Stimulated activated naive B cell treated with anti-CD40 and anti-IgM and Interleukin-4, amounts not matched to agents 10 μg/mL and 1 μg/mL and 100 μg/mL, for 72 hours (primary cell): ENCODE results near the gene STRN3.
A peak's percentile ranks its signal among the peaks of the same experiment; 100 is the strongest.

ENCODE experiments used
- ATAC-seq, 2 donors: fragments of 150-1000 bp; cut with Tn5 transposase; replicated peaks; 2 replicates each; pipeline ENCODE4 v1.10.0; 2021; ENCODE audit warnings: moderate library complexity in 1 of 2
- DNase-seq: peaks from one replicate; pipeline ENCODE4 v3.0.0; 2021
- H3K27ac Mint-ChIP-seq: one replicate; pipeline ENCODE4 v1.8.0; 2022; ENCODE audit warnings: mild to moderate bottlenecking, mixed read lengths
- H3K27me3 Mint-ChIP-seq, 2 donors: one replicate each; pipeline ENCODE4 v1.8.0; 2022; ENCODE audit warnings: mixed read lengths in 2 of 2
- H3K36me3 Mint-ChIP-seq, 2 donors: one replicate each; pipeline ENCODE4 v1.8.0; 2022; ENCODE audit warnings: mixed read lengths in 2 of 2, mild to moderate bottlenecking in 1 of 2
- H3K4me1 Mint-ChIP-seq, 2 donors: one replicate each; pipeline ENCODE4 v1.8.0; 2022; ENCODE audit warnings: mixed read lengths in 2 of 2, mild to moderate bottlenecking in 1 of 2
- H3K4me3 Mint-ChIP-seq, 2 donors: one replicate each; pipeline ENCODE4 v1.8.0; 2022; ENCODE audit warnings: mild to moderate bottlenecking in 2 of 2, mixed read lengths in 2 of 2, moderate library complexity in 1 of 2
- H3K9me3 Mint-ChIP-seq, 2 donors: one replicate each; pipeline ENCODE4 v1.8.0; 2022; ENCODE audit warnings: mixed read lengths in 2 of 2, mild to moderate bottlenecking in 1 of 2

Gene STRN3

DNA sequence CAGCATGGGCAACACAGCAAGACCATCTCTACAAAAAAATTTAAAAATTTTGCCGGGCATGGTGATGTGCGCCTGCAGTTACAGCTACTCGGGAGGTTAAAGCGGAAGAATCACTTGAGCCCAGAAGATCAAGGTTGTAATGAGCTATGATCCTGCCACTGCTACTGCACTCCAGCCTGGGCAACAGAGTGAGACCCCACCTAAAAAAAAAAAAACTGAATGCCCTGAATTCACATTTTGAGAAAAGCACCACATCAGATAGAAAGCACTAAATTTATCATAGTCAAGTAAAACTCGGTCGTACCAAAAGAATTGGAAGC, 24.9 kb downstream of the STRN3 start:
- Mint-ChIP-seq H3K36me3 (peaks cover 41 to 62% of the 10 kb centered on the region in 2 donors), H3K27ac (no peak overlapping the region), H3K4me1 (peaks cover 7 to 15% of the 10 kb centered on the region in 2 donors), H3K4me3 (no peak overlapping the region), H3K27me3 (no peaks in the 10 kb centered on the region), H3K9me3 (peaks cover 4 to 5% of the 10 kb centered on the region in 2 donors)
- DNase-seq (no peak), ATAC-seq (no peak)

GRCh38 chr14:31000629-31001338, 25.4 kb downstream of the STRN3 start:
- Mint-ChIP-seq H3K27me3 (no peaks in the 10 kb centered on the region), H3K9me3 (peaks cover 4 to 5% of the 10 kb centered on the region in 2 donors), H3K4me3 (no peak overlapping the region), H3K36me3 (peaks cover 41 to 62% of the 10 kb centered on the region in 2 donors), H3K4me1 (peaks cover 10 to 20% of the 10 kb centered on the region in 2 donors), H3K27ac (no peak overlapping the region)
- ATAC-seq = no peak
- no peak for DNase-seq

- DNase-seq = no peak
- H3K27me3 Mint-ChIP-seq = no peaks in the 10 kb centered on the region
- no peak overlapping the region for H3K27ac Mint-ChIP-seq
- ATAC-seq = no peak
- H3K4me3 Mint-ChIP-seq = no peak overlapping the region
- peaks cover 12 to 34% of the 10 kb centered on the region in 2 donors for H3K4me1 Mint-ChIP-seq
- peaks cover 4 to 5% of the 10 kb centered on the region in 2 donors for H3K9me3 Mint-ChIP-seq
- peaks cover 39 to 52% of the 10 kb centered on the region in 2 donors for H3K36me3 Mint-ChIP-seq
Measured at GRCh38 chr14:30999038-30999773, 27.0 kb downstream of the STRN3 start.

- Mint-ChIP-seq H3K4me3 (no peak overlapping the region), H3K9me3 (peaks cover 4 to 5% of the 10 kb centered on the region in 2 donors), H3K27ac (no peak overlapping the region), H3K27me3 (no peaks in the 10 kb centered on the region), H3K4me1 (peaks cover 12 to 34% of the 10 kb centered on the region in 2 donors), H3K36me3 (peaks cover 39 to 50% of the 10 kb centered on the region in 2 donors)
- ATAC-seq (no peak), DNase-seq (no peak)
Measured at GRCh38 chr14:30998100-30998706, 28.0 kb downstream of the STRN3 start.

GRCh38 chr14:30996892-30997659, 29.1 kb downstream of the STRN3 start:
- Mint-ChIP-seq H3K27me3 (no peaks in the 10 kb centered on the region), H3K27ac (peak overlapping the region; percentile 28), H3K36me3 (peaks cover 32 to 45% of the 10 kb centered on the region in 2 donors), H3K4me1 (peaks cover 12 to 38% of the 10 kb centered on the region in 2 donors), H3K4me3 (no peak overlapping the region), H3K9me3 (peaks cover 4 to 5% of the 10 kb centered on the region in 2 donors)
- no peak for ATAC-seq
- DNase-seq = no peak

GRCh38 chr14:30995689-30996088, 30.5 kb downstream of the STRN3 start:
- Mint-ChIP-seq H3K4me1 (peaks cover 19 to 50% of the 10 kb centered on the region in 2 donors), H3K27ac (no peak overlapping the region), H3K36me3 (peaks cover 30 to 40% of the 10 kb centered on the region in 2 donors), H3K9me3 (peaks cover 4 to 5% of the 10 kb centered on the region in 2 donors), H3K27me3 (no peaks in the 10 kb centered on the region), H3K4me3 (no peak overlapping the region)
- ATAC-seq (no peak), DNase-seq (no peak)

GRCh38 chr14:30994681-30995620, 31.2 kb downstream of the STRN3 start:
- peak overlapping the region; percentile 20 for H3K27ac Mint-ChIP-seq
- peaks cover 19 to 53% of the 10 kb centered on the region in 2 donors for H3K4me1 Mint-ChIP-seq
- ATAC-seq (peak; percentile 46 to 84), DNase-seq (no peak)
- H3K36me3 Mint-ChIP-seq = peaks cover 25 to 34% of the 10 kb centered on the region in 2 donors
- H3K4me3 Mint-ChIP-seq = no peak overlapping the region
- H3K9me3 Mint-ChIP-seq = peaks cover 4 to 5% of the 10 kb centered on the region in 2 donors
- no peaks in the 10 kb centered on the region for H3K27me3 Mint-ChIP-seq

- Mint-ChIP-seq H3K9me3 (peaks cover 0 to 6% of the 10 kb centered on the region in 2 donors), H3K4me1 (peaks cover 29 to 67% of the 10 kb centered on the region in 2 donors), H3K4me3 (no peak overlapping the region), H3K27me3 (no peaks in the 10 kb centered on the region), H3K36me3 (peaks cover 19 to 28% of the 10 kb centered on the region in 2 donors), H3K27ac (no peak overlapping the region)
- ATAC-seq (no peak), DNase-seq (no peak)
Measured at GRCh38 chr14:30993071-30993470, 33.1 kb downstream of the STRN3 start.

GRCh38 chr14:30991408-30991807, 34.8 kb downstream of the STRN3 start:
- no peak for DNase-seq
- H3K27me3 Mint-ChIP-seq = no peaks in the 10 kb centered on the region
- H3K9me3 Mint-ChIP-seq = peaks cover 0 to 2% of the 10 kb centered on the region in 2 donors
- H3K36me3 Mint-ChIP-seq = peaks cover 13 to 17% of the 10 kb centered on the region in 2 donors
- no peak overlapping the region for H3K4me3 Mint-ChIP-seq
- peak in 1 of 2 donors; percentile 14 for ATAC-seq
- H3K4me1 Mint-ChIP-seq = peaks cover 25 to 59% of the 10 kb centered on the region in 2 donors
- no peak overlapping the region for H3K27ac Mint-ChIP-seq

DNA sequence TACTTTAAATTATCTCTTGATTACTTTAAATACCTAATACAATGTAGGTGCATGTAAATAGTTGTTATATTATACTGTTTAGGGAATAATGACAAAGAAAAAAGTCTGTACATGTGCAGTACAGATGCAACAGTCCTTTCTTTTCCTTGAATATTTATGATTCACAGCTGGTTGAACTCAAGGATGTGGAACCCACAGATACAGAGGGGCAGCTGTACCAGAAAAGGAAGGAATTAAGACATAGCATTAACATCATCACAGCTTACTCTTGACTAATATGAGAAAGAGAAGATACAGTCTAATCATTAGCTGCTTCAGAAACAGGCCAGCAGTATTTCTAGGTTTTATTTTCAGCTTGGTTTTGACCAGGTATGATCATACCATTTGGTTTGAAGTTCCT, 35.4 kb downstream of the STRN3 start:
- ATAC-seq = no peak
- Mint-ChIP-seq H3K27me3 (no peaks in the 10 kb centered on the region), H3K4me3 (no peak overlapping the region), H3K9me3 (peaks cover 0 to 2% of the 10 kb centered on the region in 2 donors), H3K4me1 (peaks cover 22 to 60% of the 10 kb centered on the region in 2 donors), H3K27ac (no peak overlapping the region), H3K36me3 (peaks cover 13 to 19% of the 10 kb centered on the region in 2 donors)
- DNase-seq = no peak

DNA sequence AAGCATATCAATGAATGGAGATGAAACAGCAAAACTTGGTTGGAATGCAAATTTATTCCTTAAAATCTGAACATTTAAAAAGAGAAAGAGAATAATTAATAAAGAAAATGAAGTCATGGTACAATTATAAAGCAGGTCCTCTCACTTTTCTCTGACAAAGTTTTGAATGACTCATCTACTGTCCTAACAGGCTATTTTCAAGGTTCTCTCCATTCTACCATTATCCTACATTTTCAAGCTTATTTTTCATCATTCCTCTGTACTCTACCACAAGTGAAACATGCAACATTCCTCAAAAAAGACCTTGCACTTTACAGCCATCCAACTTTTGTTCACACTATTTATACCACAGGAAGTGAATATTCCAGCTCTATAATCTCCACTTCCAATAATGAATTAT, 37.7 kb downstream of the STRN3 start:
- Mint-ChIP-seq H3K27me3 (no peaks in the 10 kb centered on the region), H3K4me1 (peaks cover 20 to 54% of the 10 kb centered on the region in 2 donors), H3K27ac (no peak overlapping the region), H3K36me3 (peaks cover 13 to 21% of the 10 kb centered on the region in 2 donors), H3K4me3 (no peak overlapping the region), H3K9me3 (peaks cover 0 to 2% of the 10 kb centered on the region in 2 donors)
- DNase-seq = no peak
- no peak for ATAC-seq

DNA sequence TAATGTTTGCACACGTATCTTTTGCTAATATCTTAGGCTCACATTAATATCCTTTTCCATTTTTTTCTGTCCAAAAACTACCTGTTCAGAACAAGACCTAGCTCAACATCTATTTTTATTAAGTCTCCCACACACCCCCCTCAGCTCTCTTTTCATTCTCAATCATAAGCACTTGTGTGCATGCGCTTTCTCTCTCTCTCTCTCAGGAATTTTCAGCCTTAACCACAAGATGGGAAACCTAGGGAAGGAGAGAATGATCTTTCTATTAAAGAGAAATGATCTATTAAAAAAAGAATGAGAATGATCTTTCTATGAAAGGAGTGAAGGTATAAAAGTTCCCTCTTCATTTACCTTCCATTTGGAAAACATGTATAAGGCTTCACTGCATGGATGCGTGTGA, 40.4 kb downstream of the STRN3 start:
- H3K36me3 Mint-ChIP-seq = peaks cover 11 to 17% of the 10 kb centered on the region in 2 donors
- ATAC-seq (no peak), DNase-seq (no peak)
- no peak overlapping the region for H3K27ac Mint-ChIP-seq
- H3K4me3 Mint-ChIP-seq = no peak overlapping the region
- H3K27me3 Mint-ChIP-seq = no peaks in the 10 kb centered on the region
- H3K9me3 Mint-ChIP-seq = peaks cover 0 to 2% of the 10 kb centered on the region in 2 donors
- H3K4me1 Mint-ChIP-seq = peaks cover 21 to 52% of the 10 kb centered on the region in 2 donors

- no peak for ATAC-seq
- Mint-ChIP-seq H3K27me3 (no peaks in the 10 kb centered on the region), H3K4me1 (peaks cover 16 to 52% of the 10 kb centered on the region in 2 donors), H3K36me3 (peaks cover 6 to 11% of the 10 kb centered on the region in 2 donors), H3K9me3 (no peaks in the 10 kb centered on the region), H3K27ac (no peak overlapping the region), H3K4me3 (no peak overlapping the region)
- no peak for DNase-seq
Measured at GRCh38 chr14:30983858-30984257, 42.3 kb downstream of the STRN3 start.
